Mucosa of descending colon (tissue), 3 donors: ENCODE data around the gene MESP2. TPM values are rescaled to one million over a fixed set of nuclear protein-coding genes. Genes with fewer than 3 reads are reported as not detected.
A peak's percentile ranks its signal among the peaks of the same experiment; 100 is the strongest.

Experiments used
- ATAC-seq: fragments of 200-7000 bp; cut with Tn5 transposase; one replicate; pipeline ENCODE4 v1.9.1; 2020; ENCODE audit warnings: mild to moderate bottlenecking, moderate library complexity
- DNase-seq, 3 donors: peaks; one replicate each; pipeline ENCODE4 v3.0.0-alpha.2; 2020
- H3K36me3 ChIP-seq: fragments of 200-600 bp; one replicate; pipeline ENCODE4 v1.8.0; 2021; ENCODE audit warnings: low read depth, mild to moderate bottlenecking
- H3K4me1 ChIP-seq: fragments of 200-600 bp; one replicate; pipeline ENCODE4 v1.8.0; 2021; ENCODE audit warnings: low read depth, mild to moderate bottlenecking
- H3K4me3 ChIP-seq: fragments of 200-600 bp; one replicate; pipeline ENCODE4 v1.8.0; 2021; ENCODE audit warnings: mild to moderate bottlenecking
- H3K9me3 ChIP-seq: fragments of 200-600 bp; one replicate; pipeline ENCODE4 v1.8.0; 2021; ENCODE audit warnings: mild to moderate bottlenecking
- CTCF ChIP-seq: fragments of 200-600 bp; IDR thresholded peaks from one replicate; pipeline ENCODE4 v1.8.0; 2022; ENCODE audit warnings: antibody characterized with exemption, mild to moderate bottlenecking
- intact Hi-C, 2 donors: fragments of 100-400 bp; cut with DNase I in 1 of 2; cut with micrococcal nuclease in 1 of 2; formaldehyde crosslinking; loops; one replicate each; pipeline versions ENCODE4 v1.11.0 to v1.11.1; 2022; cut with DNase I, micrococcal nuclease
- total RNA-seq, 3 donors: library from RNA; stranded (reverse); fragmentation: NEBNext Ultra II Directional in 2 of 3; extraction: Animal tissue kit (Norgen Biotek cat#: 25700) in 2 of 3; gene quantifications; one replicate each; pipeline versions ENCODE4 v1.2.1 to v1.2.4, GENCODE V29; 2021 to 2023
- donor health status: DM: no; HTN: no; CAD: no; lungs with moderate emphysema.
- donor health status: DM: no; HTN: no; CAD: no.
- donor health status: DM: no; HTN: yes; CAD: no.

Gene MESP2
- total RNA-seq, 3 donors from 2014 or later, result 0.79 to 4.7 (median 1.2) TPM

- H3K36me3 ChIP-seq, result no peaks in the 10 kb centered on the region
- H3K9me3 ChIP-seq, result no peaks in the 10 kb centered on the region
- peaks cover 24% of the 10 kb centered on the region for H3K4me1 ChIP-seq
- TF ChIP-seq CTCF, result no peak
- no peak for ATAC-seq
- H3K4me3 ChIP-seq, result no peak overlapping the region
- intact Hi-C loops, result loop anchor here in 1 of 2 donors (5.0 kb wide), 1 partner anchor 114 kb away; no protein-coding TSS in a partner anchor
- DNase-seq, result no peak
These were observed 17.8 kb upstream of the MESP2 start for GRCh38 chr15:89758283-89758682.

- DNase-seq, result peak in 1 of 3 donors; percentile 41
- Histone ChIP-seq H3K9me3 (no peaks in the 10 kb centered on the region), H3K4me3 (no peak overlapping the region), H3K4me1 (peaks cover 24% of the 10 kb centered on the region), H3K36me3 (no peaks in the 10 kb centered on the region)
- intact Hi-C loops, result loop anchor here in 1 of 2 donors (5.0 kb wide), 1 partner anchor 113 kb away; no protein-coding TSS in a partner anchor
- TF ChIP-seq CTCF, result no peak
- no peak for ATAC-seq
These were observed 17.2 kb upstream of the MESP2 start for GRCh38 chr15:89758981-89759380.

GRCh38 chr15:89759835-89760234 is 16.3 kb upstream of the MESP2 start:
- intact Hi-C loops, result loop anchor here (5.0 kb wide), 1 partner anchor 112 kb away; no protein-coding TSS in a partner anchor
- DNase-seq (no peak), ATAC-seq (no peak)
- no peak for TF ChIP-seq CTCF
- Histone ChIP-seq H3K4me3 (no peak overlapping the region), H3K4me1 (peaks cover 24% of the 10 kb centered on the region), H3K9me3 (no peaks in the 10 kb centered on the region), H3K36me3 (no peaks in the 10 kb centered on the region)

- no peaks in the 10 kb centered on the region for H3K36me3 ChIP-seq
- ATAC-seq, result peak; percentile 93
- DNase-seq, result peak; percentile 87 to 94 (median 93)
- H3K4me3 ChIP-seq, result no peak overlapping the region
- TF ChIP-seq CTCF, result peak; percentile 92
- intact Hi-C loops, result loop anchor here in 1 of 2 donors (5.0 kb wide), 1 partner anchor 112 kb away; no protein-coding TSS in a partner anchor
- peaks cover 24% of the 10 kb centered on the region for H3K4me1 ChIP-seq
- no peaks in the 10 kb centered on the region for H3K9me3 ChIP-seq
These were observed 15.7 kb upstream of the MESP2 start for GRCh38 chr15:89760303-89761008.

GRCh38 chr15:89761009-89761831 is 14.9 kb upstream of the MESP2 start:
- no peak overlapping the region for H3K4me3 ChIP-seq
- intact Hi-C loops, result loop anchor here in 1 of 2 donors (5.0 kb wide), 1 partner anchor 111 kb away; no protein-coding TSS in a partner anchor
- ATAC-seq, result peak; percentile 37
- H3K9me3 ChIP-seq, result no peaks in the 10 kb centered on the region
- DNase-seq, result peak; percentile 46 to 55 (median 48)
- H3K4me1 ChIP-seq, result peaks cover 24% of the 10 kb centered on the region
- TF ChIP-seq CTCF, result no peak
- H3K36me3 ChIP-seq, result no peaks in the 10 kb centered on the region
